Epithelial cell of proximal tubule (primary cell): ENCODE data around the gene HSPG2. TPM values are rescaled to one million over a fixed set of nuclear protein-coding genes. Genes with fewer than 3 reads are reported as not detected.

Source experiments
- DNase-seq: peaks from one replicate; pipeline ENCODE4 v3.0.0-alpha.2; 2011; ENCODE audit warnings: low read depth
- H3K4me3 ChIP-seq: 2 replicates; pipeline ENCODE4 v1.5.1; 2011; ENCODE audit warnings: low read depth, mild to moderate bottlenecking, low read length
- total RNA-seq: library from RNA; depleted of rRNA; stranded (reverse); fragments of >200 nt; gene quantifications from 2 replicates; pipeline ENCODE4 v1.2.3, GENCODE V29; 2015
- TF ChIP-seq, protein P1 (sequence below): conservative IDR thresholded peaks from 2 replicates; pipeline ENCODE4 v1.5.1; 2012; ENCODE audit warnings: low read depth, mild to moderate bottlenecking, low read length

HSPG2 gene
- total RNA-seq, 1 donor from 2014 or later, result 156 TPM

DNA sequence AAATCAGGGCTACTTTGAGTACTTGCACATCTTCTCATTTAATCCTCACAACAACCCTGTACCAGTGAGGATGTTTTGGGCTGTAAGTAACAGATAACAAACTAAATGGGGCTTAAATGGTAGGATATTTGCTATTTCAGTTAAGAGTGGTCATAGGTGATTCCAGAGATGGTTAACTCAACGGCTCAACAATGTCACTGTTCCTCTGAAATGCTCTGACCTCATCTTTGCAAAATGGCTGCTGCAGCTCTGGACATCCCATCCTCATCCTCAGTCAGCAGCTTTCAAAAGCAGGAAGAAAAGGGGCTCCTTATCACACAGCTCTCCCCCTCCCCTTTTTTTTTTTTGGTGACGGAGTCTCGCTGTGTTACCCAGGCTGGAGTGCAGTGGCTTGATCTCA is 123.6 kb downstream of the HSPG2 start:
- H3K4me3 ChIP-seq, result no peak overlapping the region
- TF ChIP-seq, protein P1, sequence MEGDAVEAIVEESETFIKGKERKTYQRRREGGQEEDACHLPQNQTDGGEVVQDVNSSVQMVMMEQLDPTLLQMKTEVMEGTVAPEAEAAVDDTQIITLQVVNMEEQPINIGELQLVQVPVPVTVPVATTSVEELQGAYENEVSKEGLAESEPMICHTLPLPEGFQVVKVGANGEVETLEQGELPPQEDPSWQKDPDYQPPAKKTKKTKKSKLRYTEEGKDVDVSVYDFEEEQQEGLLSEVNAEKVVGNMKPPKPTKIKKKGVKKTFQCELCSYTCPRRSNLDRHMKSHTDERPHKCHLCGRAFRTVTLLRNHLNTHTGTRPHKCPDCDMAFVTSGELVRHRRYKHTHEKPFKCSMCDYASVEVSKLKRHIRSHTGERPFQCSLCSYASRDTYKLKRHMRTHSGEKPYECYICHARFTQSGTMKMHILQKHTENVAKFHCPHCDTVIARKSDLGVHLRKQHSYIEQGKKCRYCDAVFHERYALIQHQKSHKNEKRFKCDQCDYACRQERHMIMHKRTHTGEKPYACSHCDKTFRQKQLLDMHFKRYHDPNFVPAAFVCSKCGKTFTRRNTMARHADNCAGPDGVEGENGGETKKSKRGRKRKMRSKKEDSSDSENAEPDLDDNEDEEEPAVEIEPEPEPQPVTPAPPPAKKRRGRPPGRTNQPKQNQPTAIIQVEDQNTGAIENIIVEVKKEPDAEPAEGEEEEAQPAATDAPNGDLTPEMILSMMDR, result no peak
- DNase-seq, result no peak

DNA sequence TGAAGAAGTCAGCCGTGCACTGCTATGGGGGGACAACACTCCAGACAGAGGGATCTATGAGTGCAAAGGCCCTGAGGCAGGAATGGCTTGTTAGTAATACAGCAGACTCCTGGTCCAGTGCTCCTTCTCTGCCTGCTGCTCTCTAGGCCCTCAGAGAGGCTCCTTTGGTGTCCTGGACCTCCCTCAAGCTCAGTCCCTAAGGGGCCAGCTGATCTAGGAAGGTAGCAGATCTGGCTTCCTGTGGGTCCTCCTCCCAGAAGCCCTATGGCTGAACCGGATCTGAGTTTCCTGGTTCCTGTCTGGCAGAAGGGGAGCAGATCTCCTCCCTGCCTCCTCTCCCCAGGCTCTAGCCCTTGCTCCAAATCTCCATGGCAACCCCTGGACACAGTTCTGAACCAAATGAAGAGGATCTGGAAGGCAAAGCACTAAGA is 125.2 kb downstream of the HSPG2 start, which contains the start of gene LDLRAD2:
Gene LDLRAD2 (plus strand): TSS at position 391 of the 431 bp plus-strand sequence. CDS start 187 bp downstream, outside the sequence.
- no peak for DNase-seq
- TF ChIP-seq, protein P1, result no peak
- no peak within 1 kb of the TSS for H3K4me3 ChIP-seq

DNA sequence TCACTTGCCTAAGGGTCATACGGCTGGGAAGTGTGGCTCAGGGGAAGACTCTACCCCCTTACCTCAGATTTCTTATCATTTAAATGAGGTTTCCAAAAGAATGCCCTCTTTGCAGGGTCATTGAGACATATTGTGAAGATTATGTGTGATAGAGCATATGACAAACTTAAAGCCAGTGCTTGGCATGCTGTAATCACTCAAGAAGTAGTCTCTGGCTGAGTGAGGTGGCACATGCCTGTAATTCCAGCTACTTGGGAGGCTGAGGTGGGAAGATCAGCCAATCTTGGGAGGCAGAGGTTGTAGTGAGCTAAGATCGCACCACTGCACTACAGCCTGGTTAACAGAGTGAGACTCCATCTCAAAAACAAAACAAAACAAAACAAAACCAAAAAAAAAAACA is 132.6 kb downstream of the HSPG2 start:
- DNase-seq, result no peak
- no peak overlapping the region for H3K4me3 ChIP-seq
- TF ChIP-seq, protein P1, result no peak

DNA sequence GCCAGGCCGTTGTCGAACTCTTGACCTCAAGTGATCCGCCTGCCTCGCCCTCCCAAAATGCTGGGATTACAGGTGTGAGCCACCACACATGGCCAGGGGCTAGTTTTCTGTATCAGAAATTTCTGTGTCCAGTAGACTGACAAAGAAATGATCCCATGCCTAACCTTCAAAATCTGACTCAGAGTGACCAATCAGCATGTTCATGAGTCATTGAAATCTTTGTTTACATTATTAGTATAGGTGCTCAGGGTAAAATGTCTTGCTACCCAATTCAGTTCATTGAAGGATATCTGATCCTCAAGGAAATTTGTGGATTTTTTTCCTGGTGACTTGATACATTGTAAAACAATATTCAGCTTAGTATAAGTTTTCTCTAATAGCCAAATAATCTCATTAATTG is 136.0 kb downstream of the HSPG2 start:
- H3K4me3 ChIP-seq, result no peak overlapping the region
- TF ChIP-seq, protein P1, result no peak
- no peak for DNase-seq

DNA sequence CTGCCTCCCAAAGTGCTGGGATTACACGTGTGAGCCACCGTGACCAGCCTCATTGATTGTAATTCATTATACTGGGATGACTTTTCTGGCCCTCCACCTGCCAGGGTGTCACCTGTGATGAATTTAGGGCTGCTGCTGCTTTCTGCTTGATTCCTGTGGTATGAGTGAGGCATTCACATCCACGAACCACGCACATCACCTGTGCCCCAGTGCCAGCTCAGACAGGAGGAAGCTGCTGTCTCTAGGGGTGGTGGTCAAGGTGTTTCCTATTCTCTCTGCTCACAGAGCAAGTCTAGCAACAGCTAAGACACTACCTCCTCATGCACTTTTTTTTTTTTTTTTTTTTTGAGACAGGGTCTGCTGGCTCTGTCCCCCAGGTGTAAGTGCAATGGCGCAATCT is 137.4 kb downstream of the HSPG2 start:
- no peak for DNase-seq
- TF ChIP-seq, protein P1, result no peak
- no peak overlapping the region for H3K4me3 ChIP-seq

DNA sequence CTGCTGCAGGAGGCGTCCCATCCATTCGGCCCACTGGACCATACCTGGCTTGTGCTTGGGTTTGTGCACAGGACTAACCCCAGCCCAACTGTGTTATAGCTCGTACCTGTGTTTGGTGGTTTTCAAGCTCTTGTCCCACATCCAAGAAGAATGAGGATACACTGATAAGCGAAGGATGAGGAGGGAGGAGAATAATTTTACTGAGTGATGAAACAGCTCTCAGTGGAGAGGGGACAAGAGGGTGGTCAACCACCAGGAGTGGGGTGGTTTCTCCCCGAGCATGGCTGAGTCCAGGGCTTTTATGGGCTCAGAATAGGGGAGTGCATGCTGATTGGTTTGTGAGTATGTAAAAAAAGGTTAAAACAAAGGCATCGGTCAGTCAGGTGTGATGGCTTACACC is 142.0 kb downstream of the HSPG2 start:
- TF ChIP-seq, protein P1, result no peak
- H3K4me3 ChIP-seq, result no peak overlapping the region
- no peak for DNase-seq

DNA sequence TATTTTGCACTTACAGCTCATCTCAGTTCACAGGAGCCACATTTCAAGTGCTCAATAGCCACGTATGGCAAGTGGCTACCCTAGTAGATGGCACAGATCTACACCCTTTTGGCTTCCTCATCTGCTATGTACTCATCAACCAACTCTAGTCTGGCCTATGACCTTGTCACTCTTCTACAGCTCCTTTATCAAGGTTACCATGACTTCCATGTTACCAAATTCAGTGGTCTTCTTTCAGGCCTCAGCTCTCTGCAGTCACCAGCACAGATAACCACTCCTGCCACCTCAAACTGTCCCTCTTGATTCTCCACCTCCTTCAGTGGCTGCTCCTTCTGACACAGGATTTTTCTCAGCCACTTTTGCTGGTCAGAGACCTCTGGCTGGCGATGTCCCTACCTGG is 142.5 kb downstream of the HSPG2 start:
- TF ChIP-seq, protein P1, result no peak
- H3K4me3 ChIP-seq, result no peak overlapping the region
- no peak for DNase-seq
